ENCODE results near the gene TOP3B.

Gene TOP3B

DNA sequence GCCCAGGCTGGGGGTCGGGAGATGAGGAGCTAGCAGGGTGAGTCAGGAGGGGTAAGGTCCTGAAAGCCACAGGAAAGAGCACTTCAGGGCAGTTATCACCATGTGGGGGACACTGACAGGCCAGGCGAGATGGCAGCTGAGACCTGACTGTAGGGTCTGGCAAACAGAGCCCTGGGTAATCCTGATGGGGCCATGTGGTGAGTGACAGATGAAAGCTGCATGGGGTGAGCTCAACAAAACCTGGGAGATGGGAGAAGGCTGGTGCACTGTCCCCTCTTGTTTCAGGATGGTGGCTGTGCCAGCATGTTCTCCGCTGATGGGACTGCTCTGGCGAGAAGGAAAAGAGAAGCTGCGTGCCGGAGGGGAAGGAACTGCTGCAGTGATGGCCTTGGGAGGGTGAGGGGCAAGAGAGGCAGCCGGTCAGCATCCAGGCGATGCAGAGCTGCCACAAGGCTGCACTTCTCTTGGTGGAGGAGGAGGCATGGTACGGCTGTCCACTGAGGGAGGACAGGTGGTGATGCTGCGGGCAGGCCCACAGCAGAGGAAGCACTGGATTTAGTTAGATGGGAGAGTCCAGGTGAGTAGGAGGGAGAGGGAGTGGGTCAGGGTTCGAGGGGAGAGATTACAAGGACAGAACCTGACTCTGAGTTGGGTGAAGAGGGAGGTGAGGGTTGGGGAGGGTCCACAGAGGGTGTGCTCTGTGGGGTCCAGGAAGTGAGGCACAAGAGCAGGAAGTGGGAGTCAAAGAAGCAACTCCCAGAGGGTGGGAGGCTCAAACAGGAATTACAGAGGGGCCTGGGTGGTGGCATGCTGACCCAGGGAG lies 3.8 kb downstream of the TOP3B start:
- no peak for DNase-seq

DNA sequence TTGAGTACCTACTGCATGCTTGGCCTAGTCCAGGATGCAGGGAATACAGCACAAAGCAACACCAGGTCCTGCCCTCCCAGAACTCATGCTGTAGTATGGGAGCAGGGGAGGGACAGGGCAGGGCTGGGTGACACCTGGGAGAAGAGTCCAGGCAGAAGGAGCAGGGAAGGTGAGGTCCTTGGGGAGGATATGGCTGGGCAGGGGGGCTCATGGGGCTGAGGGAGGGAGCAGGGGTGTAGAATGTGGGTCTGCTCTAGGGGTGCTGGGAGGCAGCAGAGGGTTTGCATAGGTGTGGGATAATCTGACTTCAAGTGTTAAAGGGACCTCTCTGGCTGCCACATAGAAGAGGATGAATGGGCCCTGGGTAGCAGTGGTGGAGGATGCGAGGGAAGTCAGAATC lies 4.8 kb downstream of the TOP3B start:
- DNase-seq: no peak

DNA sequence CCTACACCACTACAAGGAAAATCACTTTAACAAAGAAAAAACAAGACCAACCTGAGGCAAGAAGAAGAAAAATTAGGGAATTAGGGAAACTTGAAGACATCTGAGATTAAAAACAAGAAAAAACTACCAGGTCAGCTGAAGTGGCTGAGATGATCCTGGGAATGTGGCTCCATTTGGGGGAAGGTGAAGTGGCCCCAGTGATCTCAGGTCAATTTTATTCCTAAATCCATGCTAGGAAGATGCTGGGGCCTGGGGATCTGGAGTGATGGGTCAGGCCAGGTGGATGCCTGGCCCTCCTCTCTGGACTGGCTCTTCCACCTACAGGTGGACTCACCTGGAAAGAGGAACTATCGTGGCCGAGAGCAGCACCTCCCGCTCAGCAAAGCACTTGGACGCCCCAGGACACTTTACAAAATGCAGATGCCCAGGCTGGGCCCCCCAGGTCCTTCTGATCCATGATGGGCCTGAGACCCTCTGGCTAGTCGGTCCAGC lies 6.7 kb downstream of the TOP3B start:
- DNase-seq: no peak

DNA sequence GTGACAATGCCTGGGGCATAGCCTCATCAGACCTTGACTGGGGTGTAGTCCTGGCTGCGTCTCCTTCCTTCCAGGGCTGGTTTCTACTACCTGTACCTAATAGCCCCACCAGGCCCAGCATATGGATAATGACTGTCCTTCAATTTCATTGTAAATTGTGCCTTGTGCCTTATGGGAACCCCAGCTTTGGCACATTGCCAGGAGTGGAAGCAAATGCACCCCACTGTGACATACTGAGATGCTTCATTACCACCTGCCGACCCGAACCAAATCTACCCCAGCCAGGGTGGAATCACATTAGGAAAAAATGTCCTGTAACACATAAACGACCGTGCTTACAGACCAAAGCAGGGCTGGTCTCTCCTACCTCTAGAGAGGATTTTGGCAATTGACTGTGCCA lies 7.3 kb downstream of the TOP3B start:
- DNase-seq: no peak

DNA sequence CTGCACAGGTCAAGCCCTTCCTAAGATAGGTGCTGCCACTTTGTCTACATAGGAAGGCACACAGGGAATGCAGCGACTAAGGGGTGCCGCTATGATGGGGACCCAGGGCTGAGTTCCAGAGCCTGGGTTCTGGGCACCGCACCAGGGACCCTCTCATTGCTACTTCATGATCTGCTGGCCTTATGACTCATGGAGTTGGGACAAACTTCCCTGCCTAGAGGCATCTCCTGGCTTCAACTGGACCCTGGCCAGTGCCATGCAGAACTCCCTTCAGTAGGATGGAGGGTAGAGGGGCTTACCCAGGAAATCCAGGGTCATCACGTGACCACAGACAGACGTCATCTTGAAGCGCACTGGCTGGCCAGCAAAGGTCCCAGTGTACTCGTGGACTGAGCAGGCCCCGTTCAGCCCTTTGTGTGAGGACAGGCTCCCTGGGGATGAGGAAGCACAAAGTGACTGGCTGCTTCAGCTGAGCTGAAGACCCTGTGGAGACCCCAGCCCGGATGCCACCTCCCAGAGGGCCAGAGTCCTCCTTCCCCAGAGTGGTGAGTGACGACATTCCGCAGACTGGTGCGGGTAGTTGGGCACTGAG lies 8.4 kb downstream of the TOP3B start:
- DNase-seq: no peak

DNA sequence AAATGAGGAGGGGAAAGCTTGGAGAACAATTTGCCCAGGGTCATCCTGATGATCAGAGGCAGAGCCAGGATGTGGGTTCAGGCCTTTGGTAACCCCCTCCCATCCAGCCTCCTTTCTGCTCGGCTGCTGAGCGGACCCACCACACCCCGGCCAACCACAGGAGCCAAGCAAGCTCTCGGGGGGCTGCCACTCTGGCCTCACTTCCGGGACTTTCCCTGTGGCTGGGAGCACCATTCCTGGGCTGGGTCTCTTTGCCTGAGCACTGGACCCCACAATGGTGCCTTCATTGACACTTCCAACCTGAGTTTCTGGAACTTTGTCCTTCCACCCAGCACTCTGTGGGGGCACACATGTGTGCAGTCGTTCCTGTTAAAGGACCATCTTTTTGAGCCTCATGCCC lies 9.8 kb downstream of the TOP3B start:
- DNase-seq: no peak

DNA sequence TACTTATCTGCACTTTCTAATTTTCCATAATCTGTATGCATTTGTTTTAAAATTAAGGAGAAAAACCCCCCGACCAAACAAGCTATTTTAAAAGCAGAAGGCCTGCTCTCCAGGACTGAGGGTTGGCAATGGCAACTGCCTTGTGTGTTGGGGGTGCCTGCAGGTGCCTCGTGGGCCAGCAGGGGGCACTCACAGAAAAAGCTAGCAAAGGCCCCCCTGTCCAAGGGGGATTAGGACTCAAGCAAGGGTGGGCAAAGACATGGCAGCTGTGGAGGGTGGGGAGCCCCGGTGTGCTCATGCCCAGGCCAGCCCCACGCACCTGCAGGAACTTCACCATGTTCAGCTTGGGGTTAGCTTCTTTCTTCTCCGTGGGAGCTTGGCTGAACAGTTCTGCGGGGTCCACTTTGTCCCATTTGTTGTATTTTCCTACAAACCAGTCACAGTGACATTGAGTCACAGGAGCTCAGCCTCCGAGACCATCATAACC lies 10.3 kb downstream of the TOP3B start:
- DNase-seq: peak; percentile 38

DNA sequence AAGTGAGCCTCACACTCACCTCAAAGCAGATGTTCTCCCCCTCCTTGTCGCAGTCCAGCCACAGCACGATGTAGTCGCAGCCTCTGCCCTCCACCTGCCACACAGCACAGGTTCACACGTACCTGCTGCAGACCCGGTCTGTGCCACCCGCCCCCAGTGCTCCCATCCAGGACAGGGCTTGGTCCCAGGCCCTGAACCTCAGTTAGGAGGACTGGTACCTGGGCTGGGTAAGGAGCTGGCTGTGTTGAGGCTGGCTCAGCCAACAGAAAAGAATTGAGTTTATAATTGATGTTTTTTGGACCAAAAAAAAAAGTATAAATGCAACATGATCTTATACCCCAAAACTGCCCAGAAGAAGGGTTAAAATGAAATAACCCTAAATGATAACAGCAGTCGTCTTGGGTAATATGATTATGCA lies 10.7 kb downstream of the TOP3B start:
- no peak for DNase-seq

DNA sequence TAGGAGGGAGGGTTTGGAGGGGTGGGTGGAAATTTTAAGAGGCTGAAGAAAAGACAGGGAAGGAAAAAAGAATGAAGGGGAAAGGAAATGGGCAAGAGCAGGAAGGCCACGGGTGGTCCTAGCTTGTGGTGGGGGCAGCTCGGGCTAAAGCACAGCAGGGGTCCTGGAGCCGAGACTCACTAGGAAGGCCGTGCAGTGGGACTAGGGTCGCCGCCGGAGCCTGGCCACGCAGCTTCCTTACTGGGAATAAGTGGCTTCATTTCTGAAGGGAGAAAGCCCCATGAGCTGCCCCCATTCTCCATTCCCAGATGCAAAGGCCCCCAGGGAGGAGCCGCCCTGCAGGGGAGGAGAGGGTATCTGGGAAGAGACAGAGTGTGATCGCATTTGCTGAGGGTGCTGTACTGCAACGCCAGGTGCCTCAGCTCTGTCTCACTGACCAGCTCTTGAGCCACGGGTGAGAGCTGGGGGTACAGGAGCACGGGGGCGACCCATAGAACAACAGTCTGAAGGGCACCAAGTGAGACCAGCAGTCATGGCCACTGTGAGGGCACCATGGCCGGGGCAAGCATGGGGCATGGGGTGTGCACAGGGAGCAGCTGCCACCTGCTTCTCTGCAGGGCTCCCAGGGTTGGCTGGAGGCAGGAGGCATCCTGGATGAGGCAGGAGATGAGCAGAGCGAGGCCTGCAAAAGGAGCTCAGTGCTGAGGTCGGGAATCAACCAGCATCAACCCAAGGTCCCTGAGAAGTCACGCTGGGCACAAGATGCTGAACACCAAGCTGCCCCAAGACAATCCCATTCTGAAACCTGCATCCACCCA lies 11.6 kb downstream of the TOP3B start:
- DNase-seq: no peak

DNA sequence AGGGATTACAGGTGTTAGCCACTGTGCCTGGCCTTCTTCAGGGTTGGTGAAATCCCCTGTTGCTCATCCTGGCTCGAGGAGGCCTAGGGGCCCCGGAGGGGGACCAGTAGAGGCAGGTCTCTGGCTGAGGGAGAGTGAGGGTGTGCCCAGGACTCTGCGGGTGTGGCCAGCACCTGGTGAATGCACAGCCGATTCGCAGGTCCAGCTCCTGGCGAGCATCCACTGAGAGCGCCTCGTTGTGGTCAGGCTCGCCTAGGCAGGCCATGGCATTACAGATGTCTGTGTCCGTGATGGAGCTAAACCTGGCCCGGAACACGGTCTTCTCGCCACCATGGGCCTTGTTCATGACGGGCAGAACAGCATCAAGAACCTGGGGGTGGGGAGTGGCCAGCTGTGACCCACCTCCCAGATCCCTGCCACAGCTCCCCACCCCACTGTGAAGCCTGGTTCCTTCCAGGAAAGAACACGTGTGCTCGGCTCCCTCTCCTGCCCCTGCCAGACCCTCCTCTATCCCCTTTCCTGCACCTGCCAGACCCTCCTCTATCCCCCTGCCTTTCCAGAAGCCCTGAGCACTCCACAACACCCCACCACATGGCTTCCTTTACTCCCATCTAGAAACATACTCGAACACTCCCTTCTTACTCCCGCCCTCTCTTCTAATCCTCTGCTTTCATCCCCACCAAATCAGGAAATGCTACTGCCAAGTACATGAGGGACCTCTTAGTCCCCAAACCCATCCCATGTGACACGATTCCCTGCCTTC lies 12.4 kb downstream of the TOP3B start:
- no peak for DNase-seq

DNA sequence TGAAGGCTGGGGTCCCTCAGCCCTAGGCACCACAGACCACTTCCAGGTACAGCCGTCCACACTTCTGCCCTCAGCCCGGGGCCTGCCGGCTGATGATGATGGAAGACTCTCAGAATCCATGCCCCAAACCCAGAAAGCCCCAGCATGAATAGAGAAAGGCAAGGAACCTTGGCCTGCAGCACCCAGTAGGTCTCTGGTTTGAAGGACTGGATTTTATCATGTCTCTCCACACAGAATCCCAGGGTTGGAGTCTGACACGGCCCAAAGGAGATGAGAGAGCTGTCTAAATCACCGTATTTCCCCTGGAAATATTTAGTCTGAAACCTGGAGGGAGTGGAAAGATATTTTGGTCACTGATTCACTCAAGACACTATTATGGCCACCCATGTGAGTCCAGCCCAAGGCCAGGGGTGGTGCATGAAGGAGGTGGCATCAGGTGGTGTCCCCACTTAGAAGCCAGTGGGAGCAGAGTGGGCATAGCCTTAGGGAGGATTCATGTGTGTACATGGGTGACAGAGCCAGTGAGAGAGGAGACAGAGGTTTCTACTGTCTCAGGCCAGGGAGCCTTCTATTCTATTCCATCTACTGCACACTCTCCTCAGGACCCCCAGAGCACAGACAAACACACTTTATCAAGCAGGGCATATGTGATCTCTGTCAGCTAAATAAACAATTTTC lies 14.0 kb downstream of the TOP3B start:
- no peak for DNase-seq

DNA sequence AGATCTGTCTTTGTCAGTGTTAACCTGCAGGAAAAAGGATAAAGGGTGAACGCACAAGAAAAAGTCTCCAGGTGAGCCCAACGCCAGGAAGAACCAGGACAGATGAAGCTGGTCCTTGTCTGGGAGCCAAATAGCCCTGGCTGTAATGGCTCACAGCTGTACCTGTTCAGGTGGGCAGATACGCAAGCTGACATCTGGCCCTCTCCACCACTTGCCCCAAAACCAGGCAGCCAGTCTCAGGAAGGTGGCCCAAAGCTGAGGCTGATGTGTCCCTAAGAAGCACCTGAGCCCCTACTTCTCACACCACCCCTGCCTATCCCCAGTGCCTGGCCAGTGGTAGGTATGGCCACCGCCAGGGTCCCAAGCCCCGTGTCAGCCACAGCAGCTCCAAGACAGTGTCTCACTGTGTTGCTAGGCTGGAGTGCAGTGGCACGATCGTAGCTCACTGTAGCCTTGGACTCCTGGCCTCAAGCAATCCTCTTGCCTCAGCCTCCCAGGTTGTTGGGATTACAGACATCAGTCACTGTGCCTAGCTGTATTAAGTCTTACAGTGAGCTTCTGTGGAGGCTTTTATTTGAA lies 14.8 kb downstream of the TOP3B start:
- no peak for DNase-seq

DNA sequence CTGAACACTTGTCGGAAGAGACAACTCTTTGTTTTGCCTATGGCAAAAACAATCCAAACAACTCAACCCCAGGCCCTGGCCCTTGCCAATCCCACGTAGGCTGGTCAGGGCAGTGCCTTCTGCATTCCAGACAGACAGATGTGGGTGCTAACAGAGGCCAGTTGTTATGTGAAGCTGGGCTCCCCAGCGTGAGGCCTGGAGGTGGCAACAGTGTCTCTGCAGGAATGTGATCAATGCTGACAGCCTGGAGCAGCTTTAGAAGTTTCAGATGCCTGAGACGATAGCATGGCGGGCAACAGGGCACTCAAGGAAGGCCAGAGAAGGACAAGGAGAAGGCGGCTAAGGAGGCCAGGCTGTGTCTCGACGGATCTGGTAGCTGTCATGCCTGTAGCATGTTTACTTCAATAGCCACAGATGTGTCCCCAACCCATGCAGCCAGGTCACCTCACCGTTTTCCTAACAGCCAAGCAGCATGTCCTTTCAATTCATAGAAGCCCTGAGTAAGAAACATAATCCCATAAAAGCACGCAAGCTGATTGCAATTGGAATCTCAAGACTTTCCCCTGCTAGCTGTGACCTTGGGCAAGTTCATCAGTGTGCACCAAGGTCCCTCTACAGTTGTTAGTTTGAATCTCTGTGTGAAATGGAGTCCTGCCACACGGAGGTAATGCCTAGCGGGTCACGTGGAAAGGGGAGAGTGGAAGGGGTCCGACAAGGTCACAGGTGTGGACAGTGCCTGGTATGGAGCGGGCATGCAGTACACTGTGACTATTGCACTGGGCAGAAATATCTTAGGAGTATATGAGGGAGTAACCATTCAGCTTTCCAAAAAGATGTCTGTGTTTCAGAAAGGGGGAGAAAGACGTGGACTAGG lies 15.7 kb downstream of the TOP3B start:
- DNase-seq: no peak

DNA sequence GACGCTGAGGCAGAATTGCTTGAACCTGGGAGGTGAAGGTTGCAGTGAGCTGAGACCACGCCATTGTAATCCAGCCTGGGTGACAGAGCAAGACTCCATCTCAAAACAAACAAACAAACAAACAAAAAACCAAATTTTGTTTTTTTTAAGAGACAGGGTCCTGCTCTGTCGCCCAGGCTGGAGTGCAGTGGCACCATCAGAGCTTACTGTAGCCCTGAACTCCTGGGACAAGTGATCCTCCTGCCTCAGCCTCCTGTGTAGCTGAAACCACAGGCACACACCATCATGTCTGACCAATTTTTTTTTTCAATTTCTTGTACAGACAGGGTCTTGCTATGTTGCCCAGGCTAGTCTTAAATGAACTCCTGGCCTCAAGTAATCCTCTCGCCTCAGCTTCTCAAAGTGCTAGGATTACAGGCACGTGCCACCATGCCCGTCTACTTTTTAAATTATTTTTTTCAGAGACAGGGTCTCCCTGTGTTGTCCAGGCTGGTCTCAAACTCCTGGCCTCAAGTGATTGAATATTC lies 16.8 kb downstream of the TOP3B start:
- DNase-seq: no peak

DNA sequence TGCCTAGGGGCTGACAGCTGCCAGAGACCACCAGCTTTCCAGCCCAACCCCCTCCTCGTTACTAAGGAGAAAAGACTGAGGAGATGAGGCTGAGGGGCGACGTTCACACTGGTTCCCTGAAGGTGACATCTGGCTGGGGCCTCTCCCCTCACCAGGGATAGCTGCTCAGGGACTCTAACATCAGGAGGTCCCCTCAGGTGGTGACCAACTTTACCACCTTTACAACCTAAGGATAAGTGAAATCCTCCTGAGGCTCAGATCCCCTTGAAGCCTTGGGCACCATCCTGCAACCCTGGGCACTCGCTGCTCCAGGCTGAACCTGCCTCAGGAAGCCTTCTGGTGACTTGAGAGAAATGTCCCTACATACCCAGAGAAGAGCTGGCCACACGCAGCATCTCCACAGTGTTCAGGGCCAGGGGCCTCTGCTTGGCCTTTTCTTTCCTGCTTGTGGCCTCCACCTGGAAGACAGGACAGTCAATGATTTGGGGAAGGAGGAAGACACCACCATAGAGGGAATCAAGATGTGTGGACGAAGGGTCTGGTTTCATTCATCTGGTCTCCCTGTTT lies 17.6 kb downstream of the TOP3B start:
- no peak for DNase-seq

DNA sequence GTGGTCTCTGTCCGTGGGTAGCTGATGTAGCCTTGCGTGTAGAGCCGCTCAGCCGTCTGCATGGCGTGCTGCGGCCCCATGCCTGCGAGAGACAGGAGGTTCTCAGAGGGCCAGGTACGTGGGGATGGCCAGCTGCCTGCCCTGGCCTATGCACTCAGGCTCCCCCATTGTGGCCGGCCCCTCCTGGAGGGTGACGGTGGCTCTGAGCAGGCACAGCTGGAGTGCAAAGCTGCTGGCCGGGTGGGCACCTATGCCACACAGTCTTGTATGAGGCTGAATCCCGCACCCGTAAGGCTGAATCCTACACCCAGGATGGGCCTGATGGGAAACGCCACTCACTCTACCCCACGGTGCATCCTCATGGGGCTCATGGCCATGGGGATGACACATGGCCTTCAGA lies 18.4 kb downstream of the TOP3B start:
- DNase-seq: no peak

DNA sequence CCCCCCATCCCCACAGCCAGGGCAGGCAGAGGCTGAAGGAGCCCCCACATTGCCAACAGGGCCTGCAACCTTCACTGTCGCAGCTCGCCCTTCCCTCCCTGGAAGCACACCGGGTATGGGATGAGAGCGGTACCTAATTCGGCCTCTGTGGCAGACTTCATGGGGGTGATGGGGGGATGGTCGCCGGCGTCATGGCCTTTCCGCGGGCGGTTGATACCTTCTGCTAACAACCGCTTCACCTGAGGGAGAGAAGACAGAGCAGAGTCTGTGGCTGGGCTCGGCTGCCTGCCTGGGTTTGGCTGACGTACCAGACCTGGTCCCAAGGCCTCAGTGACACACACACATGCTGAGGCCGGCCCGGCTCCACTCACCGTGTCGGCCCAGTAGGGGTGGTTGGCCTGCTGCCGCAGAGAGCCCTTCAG lies 18.8 kb downstream of the TOP3B start:
- DNase-seq: no peak

DNA sequence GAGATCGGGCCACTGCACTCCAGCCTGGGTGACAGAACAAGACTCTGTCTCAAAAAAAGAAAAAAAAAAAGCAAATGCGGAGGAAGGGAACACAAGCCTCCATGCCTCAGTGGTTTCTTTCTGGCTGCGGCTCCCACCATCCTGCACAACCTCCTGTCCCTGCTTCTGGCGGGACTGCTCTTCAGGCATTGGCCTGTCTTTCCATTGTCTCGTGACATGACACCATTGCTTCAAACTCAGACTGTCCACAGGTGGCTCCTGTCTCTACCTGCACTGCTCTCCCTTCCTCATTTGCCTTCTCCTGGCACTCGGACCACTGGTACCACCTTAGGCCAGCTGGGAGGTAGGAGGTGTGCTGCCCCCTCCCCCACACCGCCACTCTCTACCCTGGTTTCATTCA lies 19.3 kb downstream of the TOP3B start:
- DNase-seq: no peak

DNA sequence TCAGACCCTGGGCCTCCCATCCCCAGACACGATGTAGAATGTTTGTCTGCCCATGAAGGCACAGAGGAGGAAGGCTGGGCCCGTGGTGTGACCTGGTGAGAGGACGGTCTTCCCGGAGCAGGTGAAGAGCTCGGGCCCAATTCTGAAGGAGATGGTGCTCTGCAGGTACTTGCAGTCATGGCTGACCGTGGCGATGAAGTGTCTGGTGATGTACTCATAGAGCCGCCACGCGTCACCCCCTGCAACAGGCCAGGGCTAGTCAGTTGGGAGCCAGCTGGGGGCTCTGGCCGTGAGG lies 20.0 kb downstream of the TOP3B start:
- DNase-seq: no peak

DNA sequence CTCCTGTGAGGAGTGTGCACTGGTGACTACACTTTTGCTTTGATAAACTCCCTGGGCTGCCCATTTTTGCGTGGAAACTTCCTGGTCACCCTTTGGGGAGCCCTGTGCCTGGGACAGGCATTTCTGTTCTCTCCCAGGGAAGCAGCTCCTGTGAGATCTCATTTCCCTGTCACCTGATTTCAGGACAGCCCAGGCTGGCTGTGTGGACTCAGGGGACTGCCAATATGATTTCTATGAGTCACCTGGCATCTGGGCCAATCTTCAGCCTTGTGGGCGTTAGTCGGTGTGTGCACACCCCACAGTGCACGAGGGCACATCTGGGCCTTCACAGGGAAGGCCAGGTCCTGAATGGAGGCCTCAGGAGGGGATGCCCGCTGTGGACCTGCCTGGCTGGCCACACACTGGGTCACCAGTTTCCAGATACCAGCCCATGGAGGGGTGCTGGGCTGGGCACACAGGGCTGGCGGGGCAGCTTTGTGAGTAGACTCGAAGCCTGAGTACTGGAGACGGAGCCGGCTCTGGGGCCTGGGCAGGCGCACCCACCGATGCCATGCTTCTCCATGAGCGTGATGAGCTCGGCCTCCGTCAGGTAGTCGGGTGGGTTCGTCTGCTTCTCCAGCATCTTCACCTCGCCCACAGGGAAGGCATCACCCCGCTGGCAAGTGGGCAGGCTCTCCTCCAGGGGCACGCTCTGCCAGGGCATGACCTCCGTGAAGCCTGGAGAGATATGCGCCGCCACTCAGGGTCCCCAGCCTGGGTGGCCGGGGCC lies 20.5 kb downstream of the TOP3B start:
- no peak for DNase-seq

Measured in CD4-positive, alpha-beta T cell treated with Interleukin-15 for 1 hour (primary cell).